H1 (cell line): Measurements from ENCODE around the gene SLC16A2. TPM values are rescaled to one million over a fixed set of nuclear protein-coding genes. Genes with fewer than 3 reads are reported as not detected.

ENCODE experiments used
- CTCF ChIA-PET: fragments of 300-600 bp; sonication (Branson Sonifier 250); formaldehyde crosslinking; loops from one replicate; lab custom pipeline; 2021; ENCODE audit not compliant: partially characterized antibody; lab: Charles Lee
- POLR2A ChIA-PET: fragments of 300-600 bp; sonication (Branson Sonifier 250); formaldehyde crosslinking; loops from one replicate; lab custom pipeline; 2021; ENCODE audit warnings: inconsistent platforms; ENCODE audit not compliant: partially characterized antibody; lab: Charles Lee
- DNase-seq, 2 experiments: peaks; one replicate each; pipeline versions ENCODE4 v3.0.0 to v3.0.0-alpha.2; 2010 to 2022; ENCODE audit warnings: low spot score in 2 of 2, low read depth in 1 of 2, mixed read lengths in 1 of 2
- FAIRE-seq: peaks from 2 replicates; lab custom pipeline; 2011; peaks lifted over from hg19 to GRCh38; lab: Jason Lieb, UNC
- H2AFZ ChIP-seq: 2 replicates; pipeline ENCODE4 v1.8.1; 2012; ENCODE audit warnings: low read length, inconsistent platforms
- H2AK5ac ChIP-seq: 2 replicates; pipeline ENCODE4 v1.6.1; 2013; ENCODE audit warnings: low read depth, low read length
- H2BK120ac ChIP-seq: replicated peaks from 2 replicates; pipeline ENCODE3; 2013; ENCODE audit warnings: low read depth, low read length, inconsistent platforms
- H2BK12ac ChIP-seq: 2 replicates; pipeline ENCODE4 v1.6.1; 2013; ENCODE audit warnings: low read depth, low read length
- H2BK15ac ChIP-seq: 2 replicates; pipeline ENCODE4 v1.6.1; 2013; ENCODE audit warnings: low read length
- H2BK20ac ChIP-seq: 2 replicates; pipeline ENCODE4 v1.6.1; 2013; ENCODE audit warnings: low read length
- H2BK5ac ChIP-seq: 2 replicates; pipeline ENCODE4 v1.6.1; 2013; ENCODE audit warnings: low read depth, low read length
- H3K14ac ChIP-seq: 2 replicates; pipeline ENCODE4 v1.6.1; 2013; ENCODE audit warnings: inconsistent platforms; ENCODE audit not compliant: insufficient read length
- H3K18ac ChIP-seq: 2 replicates; pipeline ENCODE4 v1.6.1; 2013; ENCODE audit warnings: low read length; ENCODE audit errors: extremely low read depth
- H3K23ac ChIP-seq: 2 replicates; pipeline ENCODE4 v1.6.1; 2013; ENCODE audit warnings: inconsistent platforms; ENCODE audit not compliant: insufficient read length
- H3K23me2 ChIP-seq: 2 replicates; pipeline ENCODE4 v1.6.1; 2013; ENCODE audit warnings: low read depth, low read length
- H3K27ac ChIP-seq: 2 replicates; pipeline ENCODE4 v1.6.1; 2011; ENCODE audit warnings: low read depth, low read length, inconsistent platforms
- H3K27me3 ChIP-seq, 4 experiments: replicated peaks in 1 of 4; 1 replicate in 1 of 4; 2 replicates in 3 of 4; pipeline versions ENCODE4 v1.6.1 to v1.8.1; 2011 to 2013; ENCODE audit warnings: low read length in 3 of 4, mild to moderate bottlenecking in 3 of 4, inconsistent platforms in 2 of 4, mixed read lengths in 2 of 4, moderate library complexity in 1 of 4; ENCODE audit not compliant: control insufficient read depth in 3 of 4, insufficient read depth in 3 of 4; ENCODE audit errors: extremely low read depth in 1 of 4
- H3K36me3 ChIP-seq, 4 experiments: 2 replicates each; pipeline versions ENCODE4 v1.6.1 to v1.8.1; 2011 to 2013; ENCODE audit warnings: mild to moderate bottlenecking in 4 of 4, low read length in 3 of 4, moderate library complexity in 2 of 4, control low read depth in 1 of 4, inconsistent platforms in 1 of 4; ENCODE audit not compliant: insufficient read depth in 4 of 4, control insufficient read depth in 2 of 4
- H3K4ac ChIP-seq: replicated peaks from 2 replicates; pipeline ENCODE3; 2013; ENCODE audit warnings: low read length, low read depth, mixed read lengths, inconsistent platforms; ENCODE audit not compliant: insufficient read length
- H3K4me1 ChIP-seq, 4 experiments: replicated peaks in 1 of 4; 1 replicate in 1 of 4; 2 replicates in 3 of 4; pipeline versions ENCODE4 v1.6.1 to v1.8.1; 2011 to 2013; ENCODE audit warnings: low read length in 3 of 4, inconsistent platforms in 2 of 4, mixed read lengths in 1 of 4; ENCODE audit not compliant: insufficient read depth in 4 of 4, control insufficient read depth in 3 of 4
- H3K4me2 ChIP-seq, 2 experiments: 2 replicates each; pipeline versions ENCODE4 v1.6.1 to v1.8.1; 2011 to 2013; ENCODE audit warnings: low read depth in 2 of 2, low read length in 2 of 2, control low read depth in 1 of 2, inconsistent platforms in 1 of 2, mild to moderate bottlenecking in 1 of 2; ENCODE audit not compliant: insufficient read depth in 1 of 2
- H3K4me3 ChIP-seq, 4 experiments: fragments of 200-600, 300-600 bp in 1 of 4; sonication (generic), shearing (Covaris generic), sonication (Bioruptor Twin) in 1 of 4; 2 replicates each; pipeline versions ENCODE4 v1.5.1 to v1.8.1; 2011 to 2016; ENCODE audit warnings: low read length in 4 of 4, low read depth in 3 of 4, control low read depth in 2 of 4, inconsistent platforms in 2 of 4, mild to moderate bottlenecking in 2 of 4, mixed read lengths in 1 of 4, moderate library complexity in 1 of 4; ENCODE audit not compliant: insufficient read depth in 2 of 4; ENCODE audit errors: extremely low read depth in 1 of 4
- H3K56ac ChIP-seq: replicated peaks from 2 replicates; pipeline ENCODE3; 2013; ENCODE audit warnings: low read depth, mild to moderate bottlenecking, mixed read lengths, low read length, inconsistent platforms; ENCODE audit not compliant: insufficient read length
- H3K79me1 ChIP-seq: 2 replicates; pipeline ENCODE4 v1.6.1; 2013; ENCODE audit warnings: low read depth, low read length, control low read depth
- H3K79me2 ChIP-seq, 2 experiments: 2 replicates each; pipeline versions ENCODE4 v1.6.1 to v1.8.1; 2012 to 2013; ENCODE audit warnings: low read length in 2 of 2, mild to moderate bottlenecking in 2 of 2, inconsistent platforms in 1 of 2; ENCODE audit not compliant: insufficient read depth in 2 of 2, control insufficient read depth in 1 of 2
- H3K9ac ChIP-seq, 4 experiments: replicated peaks in 1 of 4; 1 replicate in 1 of 4; 2 replicates in 3 of 4; pipeline versions ENCODE4 v1.6.1 to v1.8.1; 2011 to 2013; ENCODE audit warnings: low read depth in 3 of 4, low read length in 3 of 4, control low read depth in 2 of 4, mild to moderate bottlenecking in 2 of 4, moderate library complexity in 2 of 4, inconsistent platforms in 1 of 4; ENCODE audit errors: extremely low read depth in 1 of 4
- H3K9me3 ChIP-seq, 2 experiments: 2 replicates each; pipeline versions ENCODE4 v1.6.1 to v1.8.1; 2012 to 2013; ENCODE audit warnings: mild to moderate bottlenecking in 2 of 2, moderate library complexity in 2 of 2, control low read depth in 1 of 2, inconsistent platforms in 1 of 2, low read depth in 1 of 2, low read length in 1 of 2, mixed read lengths in 1 of 2; ENCODE audit not compliant: insufficient read depth in 2 of 2
- H4K20me1 ChIP-seq, 2 experiments: replicated peaks in 1 of 2; 2 replicates each; pipeline versions ENCODE3 to v1.8.1; 2011 to 2013; ENCODE audit warnings: inconsistent platforms in 2 of 2, low read length in 2 of 2, mild to moderate bottlenecking in 1 of 2; ENCODE audit not compliant: insufficient read depth in 2 of 2, control insufficient read depth in 1 of 2
- H4K5ac ChIP-seq: 2 replicates; pipeline ENCODE4 v1.6.1; 2013; ENCODE audit warnings: low read length, low read depth, mixed read lengths, inconsistent platforms; ENCODE audit not compliant: insufficient read length
- H4K8ac ChIP-seq: 2 replicates; pipeline ENCODE4 v1.8.0; 2013; ENCODE audit warnings: mild to moderate bottlenecking, moderate library complexity, low read length, inconsistent platforms; ENCODE audit not compliant: insufficient read depth; ENCODE audit errors: extremely low read depth
- H4K91ac ChIP-seq: replicated peaks from 2 replicates; pipeline ENCODE3; 2013; ENCODE audit warnings: low read length, mixed read lengths, inconsistent platforms; ENCODE audit not compliant: insufficient read length
- WGBS, 2 experiments: shearing (Covaris generic) in 1 of 2; methylation state at CpG; one replicate each; pipeline versions ENCODE4 v1.1.6 to v1.1.7; 2013 to 2015; ENCODE audit warnings: low lambda C conversion rate in 2 of 2, mixed read lengths in 2 of 2, inconsistent platforms in 1 of 2, low coverage in 1 of 2, missing lambda C conversion rate in 1 of 2; ENCODE audit not compliant: insufficient replicate concordance in 2 of 2, insufficient coverage in 1 of 2, insufficient read length in 1 of 2; ENCODE audit errors: extremely low coverage in 1 of 2, missing lambda C conversion rate in 1 of 2; 5-methylcytosine and 5-hydroxymethylcytosine counted together
- polyA plus RNA-seq, 7 experiments: library from polyadenylated mRNA; depleted of rRNA in 3 of 7; stranded (reverse) in 5 of 7; unstranded in 2 of 7; fragments of >200 nt in 5 of 7; fragments of 200-250 nt in 2 of 7; gene quantifications; 1 replicate in 5 of 7; 2 replicates in 1 of 7; 4 replicates in 1 of 7; pipeline versions ENCODE4 v1.2.1 to v1.2.3, GENCODE V29; 2011 to 2013; ENCODE audit warnings: missing spikeins in 2 of 7, mixed read lengths in 2 of 7
- total RNA-seq: library from RNA; stranded (reverse); fragmentation: NEBNext Ultra II Directional; extraction: Animal tissue kit (Norgen Biotek cat#: 25700); gene quantifications from 2 replicates; pipeline ENCODE4 v1.2.1, GENCODE V29; 2021

The SLC16A2 gene
- total and polyA plus RNA-seq, 2 of the 8 experiments (the other 6 are each of a cell fraction or from before 2014, with no cell fraction given): 24.4 to 32.2 TPM

GRCh38 chrX:74534569-74535038 is 113.3 kb downstream of the SLC16A2 start:
- H3K4ac ChIP-seq: no peak overlapping the region
- no peak overlapping the region for H3K23ac ChIP-seq
- H2AFZ ChIP-seq: no peak overlapping the region
- 100% methylated on average over 1 of the region's 2 CpGs; no CpG with 5 or more reads in 1 of the 2 experiments for WGBS, 2 experiments
- H2BK15ac ChIP-seq: no peak overlapping the region
- H3K79me1 ChIP-seq: no peaks in the 10 kb centered on the region
- no peaks in the 10 kb centered on the region for H4K20me1 ChIP-seq
- no peak overlapping the region for H2AK5ac ChIP-seq
- FAIRE-seq: no peak
- no peak overlapping the region for H2BK120ac ChIP-seq
- H3K9ac ChIP-seq: no peak overlapping the region
- H3K4me3 ChIP-seq: no peak overlapping the region
- no peak overlapping the region for H2BK20ac ChIP-seq
- no peak for DNase-seq
- ChIA-PET CTCF (interaction anchor here (0.7 to 3.1 kb wide), 19 partner anchors 10 to 1492 kb away, joined by 3 to 14 read pairs (median 5); no protein-coding TSS in a partner anchor), POLR2A (interaction anchor here (1.0 to 1.1 kb wide), 2 partner anchors 42 to 114 kb away, joined by 3 to 4 read pairs; partner anchors contain the start of gene SLC16A2)
- peaks cover 4% of the 10 kb centered on the region; the same call in 1 of the 2 replicates for H3K23me2 ChIP-seq
- H3K27ac ChIP-seq: no peak overlapping the region
- H3K36me3 ChIP-seq: no peaks in the 10 kb centered on the region; a peak in 1 of 8 replicates
- H3K14ac ChIP-seq: no peak overlapping the region
- no peaks in the 10 kb centered on the region for H3K9me3 ChIP-seq
- H3K4me1 ChIP-seq: peaks cover 0 to 12% (median 2%) of the 10 kb centered on the region in 4 experiments; a peak in 4 of 7 replicates
- no peak overlapping the region for H3K56ac ChIP-seq
- peaks cover 0 to 2% (median 0%) of the 10 kb centered on the region in 4 experiments; a peak in 2 of 7 replicates for H3K27me3 ChIP-seq
- H2BK12ac ChIP-seq: no peak overlapping the region
- peak overlapping the region in 1 of 2 experiments; percentile 84; a peak in 1 of 4 replicates for H3K4me2 ChIP-seq
- no peaks in the 10 kb centered on the region for H3K79me2 ChIP-seq
- no peak overlapping the region for H4K91ac ChIP-seq
- no peak overlapping the region for H4K5ac ChIP-seq
- no peak overlapping the region for H2BK5ac ChIP-seq
- H4K8ac ChIP-seq: no peak overlapping the region
- no peak overlapping the region for H3K18ac ChIP-seq
